ENCODE measurements around the gene ABCA3. TPM values are rescaled to one million over a fixed set of nuclear protein-coding genes. Genes with fewer than 3 reads are reported as not detected.

ABCA3 gene
- total RNA-seq, 2 experiments from 2014 or later, result 2.9 to 3.6 TPM

- ChIA-PET CTCF (interaction anchor here (0.7 to 1.1 kb wide), 11 partner anchors 8 to 162 kb away, joined by 3 to 5 read pairs (median 3); partner anchors contain the start of gene CCNF), POLR2A (interaction anchor here (0.9 kb wide), 1 partner anchor 74 kb away, joined by 3 read pairs; no protein-coding TSS in a partner anchor)
Observed at GRCh38 chr16:2339521-2340484, 725 bp downstream of the ABCA3 start.

GRCh38 chr16:2337431-2338296, 2.9 kb downstream of the ABCA3 start:
- Mint-ChIP-seq H3K27me3 (peaks cover 6% of the 10 kb centered on the region), H3K4me3 (no peak overlapping the region), H3K27ac (no peak overlapping the region), H3K9me3 (no peaks in the 10 kb centered on the region), H3K4me1 (ENCODE audit: low read depth) (peaks cover 18% of the 10 kb centered on the region), H3K36me3 (ENCODE audit: low read depth) (peaks cover 2% of the 10 kb centered on the region)
- ATAC-seq (no peak), DNase-seq (no peak)
- no peak for TF ChIP-seq CTCF (IDR thresholded peaks at IDR 0.05)
- ChIA-PET POLR2A (no interaction called here), CTCF (no interaction called here)
- intact Hi-C loops (cut with micrococcal nuclease), result no loop called here

More at GRCh38 chr16:2339521-2340484, 725 bp downstream of the ABCA3 start:
- Mint-ChIP-seq H3K27ac (no peak overlapping the region), H3K36me3 (ENCODE audit: low read depth) (peaks cover 2% of the 10 kb centered on the region), H3K27me3 (peaks cover 8% of the 10 kb centered on the region), H3K4me3 (peak overlapping the region; percentile 78), H3K4me1 (ENCODE audit: low read depth) (peaks cover 20% of the 10 kb centered on the region), H3K9me3 (no peaks in the 10 kb centered on the region)
- TF ChIP-seq CTCF (IDR thresholded peaks at IDR 0.05), result no peak
- ATAC-seq (peak; percentile 38), DNase-seq (peak; percentile 48)
- intact Hi-C loops (cut with micrococcal nuclease), result loop anchor here (10.0 kb wide), 1 partner anchor 85 kb away; the partner anchor contains the start of gene CCNF

- Mint-ChIP-seq H3K4me1 (ENCODE audit: low read depth) (peaks cover 15% of the 10 kb centered on the region), H3K27me3 (peaks cover 6% of the 10 kb centered on the region), H3K27ac (no peak overlapping the region), H3K4me3 (no peak overlapping the region), H3K36me3 (ENCODE audit: low read depth) (no peaks in the 10 kb centered on the region), H3K9me3 (no peaks in the 10 kb centered on the region)
- CTCF ChIA-PET, result no interaction called here
- no peak for DNase-seq
- TF ChIP-seq CTCF (IDR thresholded peaks at IDR 0.05), result no peak
- intact Hi-C loops (cut with micrococcal nuclease), result no loop called here
- POLR2A ChIA-PET, result no interaction called here
- ATAC-seq, result no peak
Observed at GRCh38 chr16:2335286-2335895, 5.1 kb downstream of the ABCA3 start.

GRCh38 chr16:2333772-2334379, 6.7 kb downstream of the ABCA3 start:
- H3K27ac Mint-ChIP-seq, result no peak overlapping the region
- CTCF ChIA-PET, result no interaction called here
- DNase-seq (no peak), ATAC-seq (no peak)
- H3K4me1 Mint-ChIP-seq (ENCODE audit: low read depth), result peaks cover 8% of the 10 kb centered on the region
- intact Hi-C loops (cut with micrococcal nuclease), result no loop called here
- H3K9me3 Mint-ChIP-seq, result no peaks in the 10 kb centered on the region
- POLR2A ChIA-PET, result no interaction called here
- no peaks in the 10 kb centered on the region for H3K36me3 Mint-ChIP-seq (ENCODE audit: low read depth)
- TF ChIP-seq CTCF (IDR thresholded peaks at IDR 0.05), result no peak
- H3K27me3 Mint-ChIP-seq, result peaks cover 6% of the 10 kb centered on the region
- H3K4me3 Mint-ChIP-seq, result no peak overlapping the region
